ENCODE measurements around the gene DLG5.

The DLG5 gene

DNA sequence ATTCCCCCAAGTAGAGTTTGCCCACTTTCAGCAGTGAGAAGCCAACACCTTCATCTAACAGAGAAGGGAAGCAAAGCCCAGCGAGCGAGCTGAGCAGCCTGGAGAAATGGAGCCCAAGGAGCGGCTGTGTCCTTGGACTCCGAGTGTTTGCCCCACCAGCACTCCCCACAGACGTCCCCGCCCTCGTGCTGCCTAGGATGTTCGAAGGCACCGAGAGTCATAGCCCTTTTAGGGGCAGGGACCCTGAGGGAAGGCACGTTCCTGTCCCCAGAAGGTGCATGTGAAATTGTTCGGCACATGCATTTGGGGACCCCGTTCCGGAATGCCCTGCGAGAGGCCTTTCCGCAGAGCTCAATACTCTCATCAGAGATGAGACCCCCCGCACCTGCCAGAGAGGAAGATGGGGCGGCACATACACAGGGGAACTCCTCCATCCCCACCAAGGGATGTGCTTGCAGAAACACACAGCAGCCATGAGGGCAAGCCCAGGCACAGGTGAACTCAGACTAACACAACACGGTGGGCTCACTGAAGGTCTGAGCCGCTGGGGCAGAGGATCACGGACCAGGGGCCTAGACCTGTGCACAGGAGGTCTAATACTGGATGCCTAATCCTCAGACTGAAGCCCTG, 131.0 kb downstream of the DLG5 start:
- Histone ChIP-seq H3K9ac (no peak overlapping the region), H3K36me3 (peaks cover 90% of the 10 kb centered on the region)

DNA sequence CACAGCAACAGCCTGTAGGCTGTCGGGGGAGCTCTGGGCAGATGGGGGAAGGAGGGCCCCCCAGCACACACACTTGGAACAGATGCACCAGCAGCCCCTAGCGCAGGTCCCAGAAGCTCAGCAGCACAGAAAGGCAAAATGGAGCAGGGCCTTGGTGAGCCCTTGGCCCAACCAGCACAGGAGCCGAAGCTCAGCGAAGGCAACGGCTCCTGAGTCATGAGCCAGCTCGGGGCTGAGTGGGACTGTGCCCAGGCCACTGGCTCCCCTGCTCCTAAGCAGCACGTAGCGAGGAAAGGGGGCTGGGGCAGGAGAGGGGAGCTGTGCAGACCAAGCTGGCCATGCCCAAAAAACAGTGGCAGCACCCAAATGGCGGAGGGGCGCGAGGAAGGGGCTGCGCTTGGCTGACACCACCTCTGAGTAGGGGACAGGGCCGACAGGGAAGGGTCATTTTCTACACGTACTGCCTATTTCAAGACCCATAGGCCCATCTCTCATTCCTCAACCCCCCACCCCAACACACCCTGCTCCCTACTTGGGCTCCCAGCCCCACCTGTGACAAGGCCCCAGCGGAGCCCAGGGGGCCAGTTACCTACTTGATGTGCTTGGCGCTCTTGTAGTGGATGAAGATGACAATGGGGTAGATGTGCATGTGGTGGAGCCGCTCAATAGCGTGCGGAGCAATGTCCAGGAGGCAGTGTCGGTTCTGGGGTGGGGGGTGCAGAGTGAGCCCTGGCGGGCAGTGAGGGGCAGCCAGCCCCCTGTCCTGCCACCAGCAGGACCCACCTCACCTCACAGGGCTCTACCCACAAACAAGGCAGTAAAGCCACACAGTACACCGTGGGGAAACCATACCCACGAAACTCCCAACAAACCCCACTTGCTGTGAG, 132.1 kb downstream of the DLG5 start:
- Histone ChIP-seq H4K20me1 (no peaks in the 10 kb centered on the region), H3K27me3 (no peaks in the 10 kb centered on the region), H3K4me1 (no peaks in the 10 kb centered on the region), H3K4me2 (no peak overlapping the region), H3K9me3 (no peaks in the 10 kb centered on the region), H3K9ac (no peak overlapping the region), H3K4me3 (no peak overlapping the region), H3K27ac (no peak overlapping the region), H3K36me3 (peaks cover 86% of the 10 kb centered on the region)
- no peak for TF ChIP-seq Cebpa-rat (IDR thresholded peaks at IDR 0.05)

More for the DNA sequence above, 131.0 kb downstream of the DLG5 start:
- peaks cover under 1% of the 10 kb centered on the region; the same call in 1 of the 2 replicates for H3K4me1 ChIP-seq
- H3K4me2 ChIP-seq, result no peak overlapping the region
- no peaks in the 10 kb centered on the region for H3K9me3 ChIP-seq
- no peaks in the 10 kb centered on the region for H4K20me1 ChIP-seq
- TF ChIP-seq Cebpa-rat (IDR thresholded peaks at IDR 0.05), result no peak
- H3K27ac ChIP-seq, result no peak overlapping the region
- no peak overlapping the region for H3K4me3 ChIP-seq
- H3K27me3 ChIP-seq, result no peaks in the 10 kb centered on the region

DNA sequence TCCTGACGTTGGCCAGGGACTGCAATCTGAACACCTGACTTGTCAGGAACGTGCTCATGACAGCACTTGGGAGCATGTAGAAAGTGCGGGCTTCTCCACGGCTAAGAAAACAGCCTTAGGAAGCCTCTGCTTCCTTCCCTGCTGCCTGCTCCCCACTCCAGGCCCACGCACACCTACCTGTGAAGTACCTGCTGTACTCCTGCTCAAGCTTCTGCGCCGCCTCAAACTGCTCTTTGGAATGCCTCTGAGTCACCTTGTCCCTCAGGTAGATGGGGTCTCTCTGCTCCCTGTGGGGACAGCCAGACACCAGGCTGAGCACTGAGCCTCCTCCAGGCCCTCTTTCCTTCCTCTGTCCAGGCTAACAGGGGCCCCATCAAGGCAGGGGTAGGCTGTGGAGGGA, 132.7 kb downstream of the DLG5 start:
- Histone ChIP-seq H4K20me1 (no peaks in the 10 kb centered on the region), H3K9me3 (no peaks in the 10 kb centered on the region), H3K4me1 (no peaks in the 10 kb centered on the region), H3K4me3 (no peak overlapping the region), H3K36me3 (peaks cover 80% of the 10 kb centered on the region), H3K9ac (no peak overlapping the region), H3K27me3 (no peaks in the 10 kb centered on the region), H3K27ac (no peak overlapping the region), H3K4me2 (no peak overlapping the region)
- no peak for TF ChIP-seq Cebpa-rat (IDR thresholded peaks at IDR 0.05)

DNA sequence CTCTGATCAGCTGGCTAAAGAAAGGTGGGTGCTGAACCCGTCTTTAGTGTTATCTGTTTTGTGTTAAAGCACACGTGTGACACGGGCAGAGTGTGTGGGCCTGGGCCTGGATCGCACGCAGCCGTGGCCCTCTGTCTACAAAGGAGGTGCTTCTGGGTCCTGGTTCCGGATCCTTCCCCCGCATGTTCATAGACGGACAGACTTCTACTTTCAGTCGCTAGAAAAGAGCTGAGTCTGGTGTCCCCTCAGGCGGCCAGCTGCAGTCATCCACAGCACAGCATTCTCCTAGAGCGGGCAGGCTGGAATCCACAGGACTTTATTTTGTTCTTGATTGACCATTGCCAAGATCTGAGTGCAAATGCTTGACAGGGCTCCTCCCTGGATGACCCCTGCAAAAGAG, 134.4 kb downstream of the DLG5 start:
- no peaks in the 10 kb centered on the region for H3K9me3 ChIP-seq
- no peak overlapping the region for H3K27ac ChIP-seq
- TF ChIP-seq Cebpa-rat (IDR thresholded peaks at IDR 0.05), result no peak
- peaks cover 71% of the 10 kb centered on the region for H3K36me3 ChIP-seq
- no peaks in the 10 kb centered on the region for H3K27me3 ChIP-seq
- no peak overlapping the region for H3K4me3 ChIP-seq
- H3K9ac ChIP-seq, result no peak overlapping the region
- H3K4me2 ChIP-seq, result no peak overlapping the region
- H4K20me1 ChIP-seq, result no peaks in the 10 kb centered on the region
- H3K4me1 ChIP-seq, result no peaks in the 10 kb centered on the region

DNA sequence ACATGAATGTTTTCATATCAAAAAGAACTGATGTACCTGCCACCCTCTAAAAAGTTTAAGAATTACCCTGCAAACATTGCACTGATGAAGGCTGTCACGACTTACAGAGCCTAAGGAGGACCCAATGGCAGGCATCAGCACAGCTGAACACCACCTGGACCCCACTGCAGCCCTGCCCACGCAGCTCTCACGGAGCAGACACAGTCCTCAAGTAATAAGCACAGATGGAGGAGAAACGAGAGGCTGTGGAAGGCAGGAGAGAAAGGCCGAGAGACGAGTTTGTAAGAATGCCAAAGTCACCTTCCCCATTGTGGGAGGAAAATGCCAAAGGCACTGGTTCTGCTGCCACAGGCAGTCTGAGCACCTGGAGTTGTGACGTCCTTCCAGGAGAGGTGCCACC, 135.0 kb downstream of the DLG5 start:
- no peaks in the 10 kb centered on the region for H4K20me1 ChIP-seq
- no peak for TF ChIP-seq Cebpa-rat (IDR thresholded peaks at IDR 0.05)
- H3K36me3 ChIP-seq, result peaks cover 70% of the 10 kb centered on the region
- no peak overlapping the region for H3K4me2 ChIP-seq
- no peak overlapping the region for H3K4me3 ChIP-seq
- H3K27ac ChIP-seq, result no peak overlapping the region
- H3K27me3 ChIP-seq, result no peaks in the 10 kb centered on the region
- no peaks in the 10 kb centered on the region for H3K4me1 ChIP-seq
- H3K9ac ChIP-seq, result no peak overlapping the region
- H3K9me3 ChIP-seq, result no peaks in the 10 kb centered on the region

DNA sequence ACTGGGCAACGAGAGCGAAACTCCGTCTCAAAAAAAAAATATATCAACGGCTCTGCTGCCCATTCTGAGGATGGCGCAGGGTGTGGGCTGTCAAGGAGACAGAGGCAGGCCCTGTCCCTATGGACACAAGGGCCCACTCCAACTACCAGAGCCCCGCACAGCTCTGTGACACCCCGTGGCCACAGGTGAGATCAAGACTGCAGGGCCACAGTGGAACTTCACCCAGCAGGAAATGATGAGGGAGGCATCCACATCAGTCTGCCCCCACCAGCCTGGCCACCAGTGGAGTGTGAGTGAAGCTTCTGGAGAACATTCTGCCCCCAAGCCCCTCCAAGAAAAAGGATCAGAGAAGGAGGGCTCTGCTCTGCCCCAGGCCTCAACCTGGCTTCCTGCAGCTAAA, 136.7 kb downstream of the DLG5 start:
- Histone ChIP-seq H3K27ac (no peak overlapping the region), H3K9me3 (no peaks in the 10 kb centered on the region), H3K9ac (no peak overlapping the region), H3K27me3 (no peaks in the 10 kb centered on the region), H3K4me1 (no peaks in the 10 kb centered on the region), H3K4me2 (no peak overlapping the region), H4K20me1 (no peaks in the 10 kb centered on the region), H3K4me3 (no peak overlapping the region), H3K36me3 (peaks cover 53% of the 10 kb centered on the region)
- TF ChIP-seq Cebpa-rat (IDR thresholded peaks at IDR 0.05), result no peak

DNA sequence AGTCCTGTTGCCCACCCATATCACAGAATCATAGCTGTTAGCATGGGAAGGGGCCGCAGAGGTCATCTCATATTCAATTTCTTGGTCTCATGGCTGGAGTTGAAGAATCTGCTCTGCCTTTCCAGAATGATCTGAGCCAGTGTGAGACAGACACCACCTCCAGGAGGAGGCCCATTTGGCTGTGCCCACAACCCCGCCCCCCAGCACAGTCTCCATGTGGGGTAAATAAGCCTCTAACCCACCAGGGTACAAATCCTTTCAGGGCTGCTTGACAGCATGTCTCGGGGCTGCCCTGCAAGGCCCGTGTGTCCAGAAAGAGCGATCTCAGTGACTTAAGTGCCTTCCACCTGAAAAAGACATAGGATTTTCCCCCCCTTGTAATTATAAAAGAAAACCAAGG, 137.5 kb downstream of the DLG5 start:
- TF ChIP-seq Cebpa-rat (IDR thresholded peaks at IDR 0.05), result no peak

DNA sequence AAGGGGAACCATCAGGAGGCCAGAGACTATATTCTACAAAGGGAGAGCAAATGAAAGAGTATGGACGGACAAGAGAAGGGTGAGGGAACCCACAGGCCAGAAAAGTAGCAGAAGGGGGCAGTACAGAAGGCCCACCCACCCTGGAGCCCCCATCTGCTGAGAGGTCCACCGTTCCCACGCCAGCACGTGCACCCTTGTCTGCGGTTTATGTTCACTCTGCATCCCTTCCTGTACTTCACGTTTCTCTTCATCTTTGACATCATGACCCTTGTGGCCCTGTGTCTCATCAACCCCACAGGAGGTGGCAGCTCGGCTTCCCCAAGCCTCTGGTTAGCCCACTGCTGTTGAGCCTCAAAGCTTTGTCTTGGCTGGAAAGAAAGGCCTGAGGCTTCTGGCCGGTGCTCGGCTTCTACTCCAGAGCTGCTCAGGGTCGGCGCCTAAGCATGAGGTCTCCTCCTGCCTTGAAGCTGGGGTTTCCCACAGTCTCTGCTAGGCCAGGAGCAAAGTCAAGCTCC, 138.0 kb downstream of the DLG5 start:
- no peak for TF ChIP-seq Cebpa-rat (IDR thresholded peaks at IDR 0.05)
- no peaks in the 10 kb centered on the region for H3K27me3 ChIP-seq
- H3K4me3 ChIP-seq, result no peak overlapping the region
- H3K4me1 ChIP-seq, result no peaks in the 10 kb centered on the region
- no peaks in the 10 kb centered on the region for H4K20me1 ChIP-seq
- H3K9me3 ChIP-seq, result no peaks in the 10 kb centered on the region
- H3K9ac ChIP-seq, result no peak overlapping the region
- peaks cover 40% of the 10 kb centered on the region for H3K36me3 ChIP-seq
- H3K27ac ChIP-seq, result no peak overlapping the region
- H3K4me2 ChIP-seq, result no peak overlapping the region

More for the DNA sequence above, 137.5 kb downstream of the DLG5 start:
- Histone ChIP-seq H3K9me3 (no peaks in the 10 kb centered on the region), H3K27ac (no peak overlapping the region), H3K4me2 (no peak overlapping the region), H3K4me1 (no peaks in the 10 kb centered on the region), H3K9ac (no peak overlapping the region), H3K36me3 (peaks cover 45% of the 10 kb centered on the region), H4K20me1 (no peaks in the 10 kb centered on the region), H3K27me3 (no peaks in the 10 kb centered on the region), H3K4me3 (no peak overlapping the region)

DNA sequence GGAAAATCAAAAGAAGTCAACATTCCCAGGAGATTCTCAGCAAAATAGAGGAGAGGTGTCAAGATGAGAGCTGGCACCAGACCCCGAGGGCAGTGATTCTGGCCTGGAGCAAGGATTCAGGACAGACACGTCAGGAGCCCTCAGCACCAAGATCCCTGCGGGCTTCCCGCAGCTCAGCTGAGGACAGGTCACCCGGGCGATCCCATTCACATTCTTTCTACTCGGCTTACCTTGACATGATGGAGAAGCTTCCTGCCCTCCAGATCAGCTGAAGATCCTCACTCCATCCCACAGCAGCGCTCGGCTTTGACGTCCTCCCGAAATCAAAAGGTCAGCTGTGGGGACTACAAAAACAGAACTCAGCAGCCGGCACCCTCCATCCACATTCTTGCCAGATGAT, 139.1 kb downstream of the DLG5 start:
- TF ChIP-seq Cebpa-rat (IDR thresholded peaks at IDR 0.05), result no peak

DNA sequence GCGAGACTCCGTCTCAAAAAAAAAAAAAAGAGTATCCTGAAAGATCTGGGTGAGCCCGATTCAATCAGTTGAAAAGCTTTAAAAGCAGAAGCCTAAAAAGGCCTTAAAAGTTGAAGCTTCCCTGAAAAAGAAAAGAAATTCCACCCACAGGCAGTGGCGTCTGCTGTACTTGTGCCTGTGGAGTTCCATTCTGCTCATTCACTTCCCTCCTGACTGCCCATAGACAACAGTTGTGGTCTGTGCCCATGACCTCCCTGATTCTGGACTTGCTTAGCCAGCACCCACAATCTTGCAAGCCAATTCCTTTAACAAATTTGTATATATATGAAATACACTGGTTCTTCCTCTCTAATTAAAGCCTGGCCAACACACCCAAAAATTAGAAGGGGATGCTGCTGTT, 141.7 kb downstream of the DLG5 start:
- no peak for TF ChIP-seq Cebpa-rat (IDR thresholded peaks at IDR 0.05)
- H3K4me2 ChIP-seq, result no peak overlapping the region

More for the DNA sequence above, 139.1 kb downstream of the DLG5 start:
- no peak overlapping the region for H3K4me3 ChIP-seq
- H3K9me3 ChIP-seq, result no peaks in the 10 kb centered on the region
- H3K36me3 ChIP-seq, result peaks cover 32% of the 10 kb centered on the region
- H3K9ac ChIP-seq, result no peak overlapping the region
- H4K20me1 ChIP-seq, result no peaks in the 10 kb centered on the region
- H3K27ac ChIP-seq, result no peak overlapping the region
- no peaks in the 10 kb centered on the region for H3K4me1 ChIP-seq
- H3K4me2 ChIP-seq, result no peak overlapping the region
- H3K27me3 ChIP-seq, result no peaks in the 10 kb centered on the region

More for the DNA sequence above, 141.7 kb downstream of the DLG5 start:
- no peaks in the 10 kb centered on the region for H4K20me1 ChIP-seq
- H3K36me3 ChIP-seq, result peaks cover 25% of the 10 kb centered on the region; the same call in 1 of the 2 replicates
- no peaks in the 10 kb centered on the region for H3K27me3 ChIP-seq
- H3K27ac ChIP-seq, result no peak overlapping the region
- H3K9ac ChIP-seq, result no peak overlapping the region
- H3K4me3 ChIP-seq, result no peak overlapping the region
- H3K4me1 ChIP-seq, result no peaks in the 10 kb centered on the region
- H3K9me3 ChIP-seq, result no peaks in the 10 kb centered on the region; the same call in 1 of the 2 replicates
